OCI-M2 (cell line): Measurements from ENCODE around the gene PARVG.

ENCODE experiments used
- DNase-seq: peaks from one replicate; lab custom pipeline; 2025; ENCODE audit not compliant: unreplicated experiment; lab: John Stamatoyannopoulos, UW

Gene PARVG

GRCh38 chr22:44179196-44179988, 1.3 kb upstream of the PARVG start:
- no peak for DNase-seq

DNA sequence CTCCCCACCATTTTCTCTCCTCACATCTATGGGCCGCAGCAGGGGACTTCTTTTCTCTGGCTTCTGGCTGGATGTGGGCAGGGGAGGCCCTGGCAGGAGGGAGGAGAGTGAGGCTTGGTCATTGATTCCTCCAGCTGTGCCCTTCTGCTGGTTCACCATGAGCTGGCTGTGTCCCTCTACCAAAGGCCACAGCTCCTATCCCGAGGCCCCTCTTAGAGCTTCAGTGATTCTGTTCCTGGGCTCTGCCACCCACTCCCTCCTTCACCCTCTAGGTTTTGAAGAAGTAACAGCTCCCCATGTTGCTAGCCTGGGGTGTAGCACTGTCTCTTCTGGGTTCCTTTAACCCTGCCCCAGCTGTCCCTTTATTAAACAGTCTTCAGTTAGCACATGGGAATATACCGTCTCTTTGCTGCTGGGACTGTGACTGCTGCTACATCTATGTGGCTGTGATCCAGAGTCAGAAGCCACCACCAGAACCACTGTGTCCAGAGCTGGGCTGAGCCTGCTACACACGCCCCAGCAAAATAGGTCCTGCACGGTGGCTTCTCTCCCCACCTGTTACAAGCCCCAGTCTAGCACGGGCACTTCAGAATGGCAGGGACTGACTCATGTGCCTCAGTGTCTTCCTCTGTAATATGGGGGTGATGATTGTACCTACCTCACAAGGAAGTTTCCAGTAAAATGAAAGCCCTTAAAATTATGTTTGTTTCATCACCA, 578 bp upstream of the PARVG start:
- DNase-seq: no peak

DNA sequence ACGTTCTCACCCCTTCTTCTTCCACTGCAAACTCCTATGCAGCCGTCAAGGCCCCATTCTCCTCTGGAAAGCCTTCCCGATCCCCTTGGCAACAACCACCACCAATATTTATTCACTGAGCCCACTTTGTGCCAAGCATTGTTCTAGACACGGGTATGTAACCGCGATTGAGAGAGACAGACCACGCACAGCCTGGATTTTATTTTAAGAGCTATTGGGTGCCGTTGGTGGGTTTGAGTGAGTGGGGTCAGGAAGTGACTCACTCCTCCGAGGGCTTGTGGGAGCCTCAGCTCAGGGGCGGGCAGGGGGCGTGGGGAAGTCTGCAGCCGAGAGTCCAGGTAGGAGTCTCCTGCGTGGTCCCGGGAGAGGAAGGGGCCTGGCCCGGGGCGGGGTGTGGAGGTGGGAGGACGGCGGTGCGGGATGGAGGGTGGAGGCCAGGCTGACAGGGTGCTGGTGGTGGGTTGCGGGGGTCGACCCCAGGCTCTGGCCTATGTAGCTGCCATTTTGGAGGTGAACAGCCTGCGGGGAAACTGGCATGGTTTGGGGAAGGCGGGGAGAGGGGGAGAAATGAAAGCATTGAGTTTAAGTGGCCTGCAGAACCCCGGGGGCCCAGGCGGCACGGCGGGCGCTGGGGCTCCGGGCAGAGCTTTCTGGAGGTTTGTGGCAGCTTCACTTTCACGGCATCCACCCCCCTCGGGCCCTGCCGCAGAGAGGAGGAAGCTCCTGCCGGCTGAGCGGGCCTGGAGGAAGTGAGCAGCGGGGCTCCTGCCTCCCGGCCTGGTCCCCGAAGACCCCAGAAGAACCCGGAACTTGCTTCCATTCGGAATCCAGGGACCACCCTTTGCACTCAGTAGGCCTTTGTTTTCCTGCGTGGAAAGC, 547 bp downstream of the PARVG start:
- no peak for DNase-seq

- no peak for DNase-seq
Observed at GRCh38 chr22:44181912-44182587, 1.3 kb downstream of the PARVG start.

DNA sequence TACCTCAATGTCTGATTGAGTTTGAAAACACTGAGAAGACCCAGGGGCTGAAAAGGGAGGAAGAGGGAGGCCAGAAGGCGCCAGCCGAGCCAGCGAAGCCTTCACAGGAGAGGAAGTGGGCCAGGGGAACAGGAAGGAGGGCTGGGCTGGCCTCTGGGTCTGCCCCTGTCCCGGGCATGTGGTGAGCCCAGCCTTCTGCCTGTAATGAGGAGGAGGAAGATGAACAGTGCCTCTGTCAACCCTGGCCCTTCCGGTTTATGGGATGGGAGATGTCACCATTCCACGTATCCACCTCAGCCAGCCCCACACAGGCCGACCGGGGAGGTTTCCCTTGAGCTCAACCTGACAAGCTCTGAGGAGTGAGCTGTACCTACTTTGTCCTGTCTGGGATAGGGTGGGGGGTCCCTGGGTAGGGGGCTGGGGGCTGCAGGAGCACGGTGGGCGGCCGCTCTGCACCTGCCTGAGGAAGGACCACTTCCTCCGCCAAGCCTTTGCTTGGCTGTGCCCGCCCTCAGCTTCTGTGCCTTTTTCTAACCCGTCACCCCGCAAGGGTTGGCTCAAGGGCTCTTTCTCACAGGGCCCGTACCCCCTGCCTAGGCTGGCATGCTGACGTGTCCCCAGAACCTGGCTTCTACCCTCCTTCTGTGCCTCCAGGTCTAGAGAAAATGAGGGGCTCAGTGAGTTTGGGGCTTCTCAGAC, 2.0 kb downstream of the PARVG start:
- DNase-seq: no peak

GRCh38 chr22:44183287-44183588, 2.5 kb downstream of the PARVG start:
- no peak for DNase-seq

- DNase-seq: no peak
Observed at GRCh38 chr22:44184006-44184405, 3.3 kb downstream of the PARVG start.

- no peak for DNase-seq
Observed at GRCh38 chr22:44185237-44186120, 4.8 kb downstream of the PARVG start.

- no peak for DNase-seq
Observed at GRCh38 chr22:44186121-44186510, 5.4 kb downstream of the PARVG start.

GRCh38 chr22:44186737-44187136, 6.0 kb downstream of the PARVG start:
- DNase-seq: no peak

DNA sequence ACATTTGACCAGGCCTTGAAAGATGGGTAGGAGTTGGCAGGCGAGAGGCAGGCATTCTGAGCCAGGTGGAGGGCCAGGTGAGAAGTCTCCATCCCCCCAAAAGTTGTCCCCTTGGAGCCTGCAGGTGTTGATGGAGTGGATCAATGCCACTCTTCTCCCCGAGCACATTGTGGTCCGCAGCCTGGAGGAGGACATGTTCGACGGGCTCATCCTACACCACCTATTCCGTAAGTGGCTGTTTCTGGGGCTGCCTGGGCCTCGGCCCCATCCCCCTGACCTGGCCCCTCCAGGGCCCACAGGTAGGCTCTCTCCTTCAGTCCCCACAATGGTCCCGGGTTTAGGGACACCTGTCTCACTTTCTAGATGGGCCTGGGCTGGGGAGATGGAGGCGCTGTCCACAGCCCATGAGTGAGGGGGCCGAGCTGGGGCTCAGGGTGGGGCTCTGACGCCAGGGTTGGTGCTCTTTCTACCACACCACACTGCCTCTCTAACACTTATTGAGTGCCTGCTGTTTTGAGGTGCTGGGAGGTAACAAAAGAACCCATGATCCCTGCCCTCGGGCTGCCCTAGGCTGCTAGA, 7.0 kb downstream of the PARVG start:
- no peak for DNase-seq

- DNase-seq: no peak
Observed at GRCh38 chr22:44188316-44188715, 7.6 kb downstream of the PARVG start.

GRCh38 chr22:44188986-44189630, 8.4 kb downstream of the PARVG start:
- no peak for DNase-seq

- no peak for DNase-seq
Observed at GRCh38 chr22:44190381-44190976, 9.8 kb downstream of the PARVG start.

GRCh38 chr22:44191036-44191454, 10.3 kb downstream of the PARVG start:
- no peak for DNase-seq

GRCh38 chr22:44192098-44192815, 11.5 kb downstream of the PARVG start:
- no peak for DNase-seq

GRCh38 chr22:44192816-44193534, 12.2 kb downstream of the PARVG start:
- DNase-seq: no peak
